HG03095 (cell line): ENCODE results near the gene FBRSL1.

ENCODE experiments used
- ATAC-seq: cut with Tn5 transposase; IDR thresholded peaks from one replicate; pipeline ENCODE4 v1.9.1; 2021; ENCODE audit warnings: moderate library complexity; ENCODE audit not compliant: unreplicated experiment

Gene FBRSL1

GRCh38 chr12:132483208-132483607 is 6.7 kb upstream of the FBRSL1 start:
- no peak for ATAC-seq

GRCh38 chr12:132483612-132484011 is 6.3 kb upstream of the FBRSL1 start:
- ATAC-seq = no peak

GRCh38 chr12:132484183-132484890 is 5.6 kb upstream of the FBRSL1 start:
- no peak for ATAC-seq

- no peak for ATAC-seq
These were observed 5.0 kb upstream of the FBRSL1 start for GRCh38 chr12:132484891-132485441.

- ATAC-seq = no peak
These were observed 4.3 kb upstream of the FBRSL1 start for GRCh38 chr12:132485619-132486018.

GRCh38 chr12:132486168-132486567 is 3.8 kb upstream of the FBRSL1 start:
- no peak for ATAC-seq

- no peak for ATAC-seq
These were observed 3.4 kb upstream of the FBRSL1 start for GRCh38 chr12:132486576-132486975.

GRCh38 chr12:132487311-132487741 is 2.6 kb upstream of the FBRSL1 start:
- ATAC-seq = no peak

- ATAC-seq = no peak
These were observed 1.5 kb upstream of the FBRSL1 start for GRCh38 chr12:132488127-132489077.

- ATAC-seq = peak; percentile 32
These were observed 811 bp upstream of the FBRSL1 start for GRCh38 chr12:132489078-132489601.

GRCh38 chr12:132490422-132491137 is 629 bp downstream of the FBRSL1 start:
- ATAC-seq = no peak

GRCh38 chr12:132491138-132491663 is 1.2 kb downstream of the FBRSL1 start:
- no peak for ATAC-seq

- ATAC-seq = no peak
These were observed 1.9 kb downstream of the FBRSL1 start for GRCh38 chr12:132491761-132492378.

GRCh38 chr12:132492522-132492921 is 2.6 kb downstream of the FBRSL1 start:
- ATAC-seq = no peak

- ATAC-seq = no peak
These were observed 3.0 kb downstream of the FBRSL1 start for GRCh38 chr12:132492951-132493350.

GRCh38 chr12:132493482-132494178 is 3.7 kb downstream of the FBRSL1 start:
- ATAC-seq = no peak

- no peak for ATAC-seq
These were observed 4.6 kb downstream of the FBRSL1 start for GRCh38 chr12:132494294-132495164.

- ATAC-seq = no peak
These were observed 5.2 kb downstream of the FBRSL1 start for GRCh38 chr12:132495165-132495544.
